T-helper 17 cell (primary cell): ENCODE data around the gene DNAH8. TPM values are rescaled to one million over a fixed set of nuclear protein-coding genes. Genes with fewer than 3 reads are reported as not detected.

ENCODE experiments used
- ATAC-seq: fragments of 150-1000 bp; cut with Tn5 transposase; 2 replicates; pipeline ENCODE4 v1.10.0; 2021; ENCODE audit warnings: mild to moderate bottlenecking, moderate library complexity
- DNase-seq, 3 donors: peaks; one replicate each; pipeline versions ENCODE4 v3.0.0 to v3.0.0-alpha.2; 2020 to 2021
- H3K9me3 ChIP-seq: one replicate; pipeline ENCODE4 v1.7.0; 2013; ENCODE audit warnings: low read length, mild to moderate bottlenecking; ENCODE audit not compliant: control insufficient read depth, poor library complexity, severe bottlenecking
- H3K27ac Mint-ChIP-seq: one replicate; pipeline ENCODE4 v1.8.0; 2022; ENCODE audit warnings: mild to moderate bottlenecking, moderate library complexity, mixed read lengths
- H3K27me3 Mint-ChIP-seq: one replicate; pipeline ENCODE4 v1.8.0; 2022; ENCODE audit warnings: mixed read lengths
- H3K36me3 Mint-ChIP-seq: one replicate; pipeline ENCODE4 v1.8.0; 2022; ENCODE audit warnings: low read depth, mixed read lengths
- H3K4me1 Mint-ChIP-seq: one replicate; pipeline ENCODE4 v1.8.0; 2022; ENCODE audit warnings: mild to moderate bottlenecking, mixed read lengths
- H3K4me3 Mint-ChIP-seq: one replicate; pipeline ENCODE4 v1.8.0; 2022; ENCODE audit warnings: mild to moderate bottlenecking, moderate library complexity, mixed read lengths
- total RNA-seq, 4 donors: library from RNA in 2 of 4; stranded (reverse) in 2 of 4; gene quantifications; one replicate each; pipeline ENCODE4 v1.2.3 and lab custom pipeline; 2022 to 2026

DNAH8 gene
- total RNA-seq, 2 donors from 2014 or later = 0.05 TPM

DNA sequence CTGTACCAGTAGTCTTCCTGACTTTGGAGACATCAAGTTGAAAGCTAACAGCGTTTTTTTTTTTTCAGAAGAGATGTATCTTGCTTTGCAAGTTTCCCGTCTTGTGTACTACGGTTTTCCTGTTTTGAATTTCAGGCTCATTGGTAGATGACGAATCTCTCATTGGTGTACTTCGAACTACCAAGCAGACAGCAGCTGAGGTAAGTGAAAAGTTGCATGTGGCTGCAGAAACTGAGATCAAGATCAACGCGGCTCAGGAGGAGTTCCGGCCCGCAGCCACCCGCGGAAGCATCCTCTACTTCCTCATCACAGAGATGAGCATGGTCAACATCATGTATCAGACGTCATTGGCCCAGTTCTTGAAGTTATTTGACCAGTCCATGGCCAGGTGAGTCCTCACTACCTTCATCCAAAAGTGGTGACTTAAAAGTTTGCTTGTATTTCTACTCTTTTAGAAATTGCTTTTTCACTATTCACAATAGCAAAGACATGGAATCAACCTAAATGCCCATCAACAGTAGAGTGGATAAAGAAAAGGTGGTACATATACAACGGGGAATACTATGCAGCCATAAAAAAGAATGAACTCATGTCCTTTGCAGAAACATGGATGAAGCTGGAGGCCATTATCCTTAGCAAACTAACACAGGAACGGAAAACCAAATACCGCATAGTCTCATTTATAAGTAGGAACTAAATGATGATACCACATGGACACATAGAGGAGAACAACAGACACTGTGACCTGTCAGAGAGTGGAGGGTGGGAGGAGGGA lies 222.9 kb downstream of the DNAH8 start:
- H3K4me1 Mint-ChIP-seq = no peaks in the 10 kb centered on the region
- ATAC-seq = peak; percentile 47
- peaks cover 26% of the 10 kb centered on the region for H3K27me3 Mint-ChIP-seq
- H3K9me3 ChIP-seq = no peaks in the 10 kb centered on the region
- no peak overlapping the region for H3K4me3 Mint-ChIP-seq
- H3K36me3 Mint-ChIP-seq = peaks cover 4% of the 10 kb centered on the region
- DNase-seq = no peak
- no peak overlapping the region for H3K27ac Mint-ChIP-seq

DNA sequence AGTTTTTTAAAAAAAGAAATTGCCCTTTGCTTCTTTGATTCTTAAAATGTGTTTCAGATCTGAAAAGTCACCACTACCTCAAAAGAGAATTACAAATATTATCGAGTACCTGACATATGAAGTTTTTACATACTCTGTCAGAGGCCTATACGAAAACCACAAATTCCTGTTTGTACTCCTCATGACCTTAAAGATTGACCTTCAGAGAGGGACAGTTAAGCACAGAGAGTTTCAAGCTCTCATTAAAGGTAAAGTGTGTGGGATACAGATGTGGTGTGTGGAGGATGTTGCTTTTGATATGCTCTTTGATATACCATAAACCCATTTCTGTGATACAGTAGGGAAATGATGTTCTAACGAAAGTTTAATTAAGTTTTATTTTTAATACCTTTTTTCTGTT lies 223.6 kb downstream of the DNAH8 start:
- DNase-seq (no peak), ATAC-seq (no peak)
- Mint-ChIP-seq H3K4me3 (no peak overlapping the region), H3K27me3 (peaks cover 30% of the 10 kb centered on the region), H3K36me3 (peaks cover 4% of the 10 kb centered on the region), H3K4me1 (peaks cover 1% of the 10 kb centered on the region), H3K27ac (no peak overlapping the region)
- H3K9me3 ChIP-seq = no peaks in the 10 kb centered on the region

DNA sequence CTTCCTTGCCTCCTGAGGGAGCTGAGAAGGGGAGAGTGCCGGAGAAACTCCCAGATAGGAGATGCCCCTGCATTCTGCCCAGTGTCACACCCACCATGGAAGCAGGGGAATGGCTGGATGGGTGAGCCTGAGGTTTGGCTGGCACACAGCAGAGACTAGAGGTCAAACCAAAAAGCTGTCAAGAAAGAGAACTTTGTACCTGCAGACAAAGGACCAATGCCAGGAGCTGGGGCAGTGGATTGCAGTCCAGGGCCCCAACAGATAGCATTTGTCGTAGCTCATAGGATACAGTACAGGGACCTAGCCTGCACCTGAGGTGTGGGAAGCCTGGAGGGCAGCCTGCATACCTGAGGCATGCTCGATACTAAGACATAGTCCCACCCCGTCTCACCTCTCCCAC lies 227.3 kb downstream of the DNAH8 start:
- no peaks in the 10 kb centered on the region for H3K9me3 ChIP-seq
- DNase-seq (no peak), ATAC-seq (no peak)
- Mint-ChIP-seq H3K4me3 (no peak overlapping the region), H3K27ac (no peak overlapping the region), H3K36me3 (peaks cover 7% of the 10 kb centered on the region), H3K27me3 (peaks cover 40% of the 10 kb centered on the region), H3K4me1 (peaks cover 2% of the 10 kb centered on the region)

DNA sequence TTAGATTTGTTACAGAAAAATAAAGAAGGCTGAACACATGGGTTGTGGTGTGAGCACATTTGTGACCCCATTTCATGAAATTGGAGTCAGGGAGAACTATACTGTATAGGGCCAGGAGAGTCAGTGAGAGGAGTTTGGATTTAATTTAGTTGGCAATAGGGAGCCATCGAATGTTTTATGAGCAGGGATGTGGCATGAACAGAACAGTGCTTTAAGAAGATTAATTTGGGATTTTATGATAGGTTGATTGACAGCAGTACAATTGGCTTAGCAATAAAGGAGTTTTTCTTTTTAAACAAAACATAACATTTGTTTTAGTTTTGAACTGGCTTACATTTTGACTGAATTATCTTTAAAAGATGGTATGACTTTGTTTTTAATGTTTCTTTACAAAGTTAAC lies 227.9 kb downstream of the DNAH8 start:
- H3K9me3 ChIP-seq = no peaks in the 10 kb centered on the region
- DNase-seq = no peak
- no peak for ATAC-seq
- H3K4me1 Mint-ChIP-seq = peaks cover 2% of the 10 kb centered on the region
- H3K27me3 Mint-ChIP-seq = peaks cover 40% of the 10 kb centered on the region
- H3K4me3 Mint-ChIP-seq = no peak overlapping the region
- peaks cover 7% of the 10 kb centered on the region for H3K36me3 Mint-ChIP-seq
- H3K27ac Mint-ChIP-seq = no peak overlapping the region

- ATAC-seq (no peak), DNase-seq (no peak)
- H3K9me3 ChIP-seq = no peaks in the 10 kb centered on the region
- Mint-ChIP-seq H3K4me1 (peaks cover 2% of the 10 kb centered on the region), H3K36me3 (peaks cover 7% of the 10 kb centered on the region), H3K27ac (no peak overlapping the region), H3K4me3 (no peak overlapping the region), H3K27me3 (peaks cover 46% of the 10 kb centered on the region)
Measured at GRCh38 chr6:38943964-38944363, 228.9 kb downstream of the DNAH8 start.

GRCh38 chr6:38944655-38945279 lies 229.7 kb downstream of the DNAH8 start:
- no peak for ATAC-seq
- no peaks in the 10 kb centered on the region for H3K9me3 ChIP-seq
- H3K27me3 Mint-ChIP-seq = peaks cover 49% of the 10 kb centered on the region
- H3K27ac Mint-ChIP-seq = no peak overlapping the region
- H3K4me1 Mint-ChIP-seq = peaks cover 2% of the 10 kb centered on the region
- peaks cover 7% of the 10 kb centered on the region for H3K36me3 Mint-ChIP-seq
- H3K4me3 Mint-ChIP-seq = no peak overlapping the region
- no peak for DNase-seq

GRCh38 chr6:38955861-38956260 lies 240.8 kb downstream of the DNAH8 start:
- H3K27ac Mint-ChIP-seq = no peak overlapping the region
- H3K27me3 Mint-ChIP-seq = peaks cover 36% of the 10 kb centered on the region

DNA sequence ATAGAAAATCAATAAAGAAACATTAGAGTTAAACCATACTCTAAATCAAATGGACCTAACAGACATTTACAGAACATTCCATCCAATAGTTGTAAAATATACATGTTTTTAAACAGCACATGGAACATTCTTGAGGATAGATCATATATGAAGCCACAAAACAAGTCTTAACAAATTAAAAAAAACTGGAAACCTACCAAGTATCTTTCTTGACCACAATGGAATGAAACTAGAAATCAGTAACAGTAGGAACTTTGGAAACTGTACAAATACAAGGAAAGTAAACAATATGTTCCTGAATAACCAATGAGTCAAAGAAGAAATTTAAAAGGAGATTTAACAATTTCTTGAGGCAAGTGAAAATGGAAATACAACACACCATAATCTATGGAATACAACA lies 242.3 kb downstream of the DNAH8 start:
- no peak for DNase-seq
- H3K27me3 Mint-ChIP-seq = peaks cover 21% of the 10 kb centered on the region
- H3K4me3 Mint-ChIP-seq = no peak overlapping the region
- no peaks in the 10 kb centered on the region for H3K36me3 Mint-ChIP-seq
- no peak overlapping the region for H3K27ac Mint-ChIP-seq
- no peaks in the 10 kb centered on the region for H3K4me1 Mint-ChIP-seq
- no peak for ATAC-seq
- H3K9me3 ChIP-seq = no peaks in the 10 kb centered on the region

More at GRCh38 chr6:38955861-38956260, 240.8 kb downstream of the DNAH8 start:
- DNase-seq = no peak
- Mint-ChIP-seq H3K4me3 (no peak overlapping the region), H3K4me1 (no peaks in the 10 kb centered on the region), H3K36me3 (no peaks in the 10 kb centered on the region)
- ATAC-seq = no peak
- H3K9me3 ChIP-seq = no peaks in the 10 kb centered on the region

- Mint-ChIP-seq H3K36me3 (no peaks in the 10 kb centered on the region), H3K4me3 (no peak overlapping the region), H3K4me1 (no peaks in the 10 kb centered on the region), H3K27ac (no peak overlapping the region), H3K27me3 (peaks cover 7% of the 10 kb centered on the region)
- ATAC-seq (no peak), DNase-seq (no peak)
- no peaks in the 10 kb centered on the region for H3K9me3 ChIP-seq
Measured at GRCh38 chr6:38959138-38959537, 244.0 kb downstream of the DNAH8 start.

- Mint-ChIP-seq H3K4me1 (peaks cover 8% of the 10 kb centered on the region), H3K4me3 (no peak overlapping the region), H3K36me3 (no peaks in the 10 kb centered on the region), H3K27ac (no peak overlapping the region), H3K27me3 (peaks cover 11% of the 10 kb centered on the region)
- no peak for ATAC-seq
- no peaks in the 10 kb centered on the region for H3K9me3 ChIP-seq
- no peak for DNase-seq
Measured at GRCh38 chr6:38968702-38969149, 253.6 kb downstream of the DNAH8 start.

DNA sequence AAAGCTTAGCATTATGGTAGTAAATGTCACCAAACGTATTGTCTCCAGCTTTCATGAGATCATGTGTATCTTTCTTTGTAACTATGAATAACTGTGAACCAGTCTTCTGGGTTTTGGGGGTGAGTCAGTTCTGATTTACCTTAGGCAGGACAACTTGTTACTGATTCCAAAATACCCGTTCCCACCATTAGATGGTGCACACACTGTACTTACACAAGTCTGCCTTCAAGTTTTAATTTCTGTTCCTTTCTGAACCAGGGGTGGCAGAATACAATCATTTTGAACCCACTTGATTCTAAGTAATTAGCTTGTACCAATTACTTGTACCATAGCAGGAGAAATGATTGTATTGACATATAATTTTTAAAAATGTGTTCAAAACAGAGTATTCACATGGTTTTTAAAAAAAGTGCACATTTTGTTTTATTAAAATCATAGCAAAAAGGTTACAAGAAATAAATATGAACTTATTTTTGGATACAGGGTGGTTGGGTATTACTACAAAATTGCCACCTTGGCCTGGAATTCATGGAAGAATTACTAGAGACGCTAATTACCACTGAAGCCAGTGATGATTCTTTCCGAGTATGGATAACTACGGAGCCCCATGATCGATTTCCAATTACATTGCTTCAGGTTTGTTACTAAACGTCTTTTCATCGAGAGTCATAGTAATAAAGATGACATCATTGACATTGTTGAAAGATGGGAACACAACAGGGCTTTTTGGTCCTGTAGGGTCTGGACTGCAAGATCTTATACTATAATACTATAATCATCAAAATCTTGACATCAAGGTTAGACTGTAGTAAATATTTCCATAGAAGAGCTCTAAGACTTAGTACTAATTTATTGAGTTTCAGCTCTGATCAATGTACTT lies 258.3 kb downstream of the DNAH8 start:
- DNase-seq = no peak
- no peaks in the 10 kb centered on the region for H3K9me3 ChIP-seq
- peaks cover 43% of the 10 kb centered on the region for H3K27me3 Mint-ChIP-seq

DNA sequence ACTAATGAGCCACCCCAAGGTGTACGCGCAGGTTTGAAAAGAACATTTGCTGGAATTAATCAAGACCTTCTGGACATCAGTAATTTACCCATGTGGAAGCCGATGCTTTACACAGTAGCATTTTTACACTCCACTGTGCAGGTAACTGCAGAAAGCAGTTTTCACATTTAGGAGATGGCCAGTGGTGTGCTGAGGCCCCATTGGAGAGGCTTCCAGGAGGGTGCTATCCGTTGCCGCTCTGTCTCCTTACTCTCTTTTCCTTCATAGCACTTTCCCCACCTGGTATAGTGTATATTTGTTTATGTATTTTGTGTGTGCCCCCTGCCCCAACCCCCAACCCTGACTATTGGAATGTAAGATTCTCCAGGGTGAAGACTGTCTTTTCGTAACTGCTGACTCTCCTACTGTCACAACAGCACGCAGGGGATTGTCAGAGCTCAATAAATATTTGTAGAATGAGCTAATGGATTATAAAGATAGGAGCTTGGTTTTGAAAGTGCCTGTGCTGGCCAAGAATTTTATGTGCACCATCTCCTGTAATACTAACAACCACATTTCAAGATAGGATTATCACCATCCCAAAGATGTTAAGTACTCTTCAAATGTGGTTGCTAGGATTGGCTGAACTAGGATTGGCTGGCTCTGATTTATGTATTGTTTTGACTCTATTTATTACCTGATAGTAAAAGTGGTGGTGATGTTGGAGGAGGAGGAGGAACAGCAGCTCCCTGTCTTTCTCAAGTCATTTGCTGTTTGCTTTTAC lies 259.5 kb downstream of the DNAH8 start:
- Mint-ChIP-seq H3K4me1 (peaks cover 6% of the 10 kb centered on the region), H3K36me3 (no peaks in the 10 kb centered on the region), H3K27me3 (peaks cover 52% of the 10 kb centered on the region), H3K4me3 (no peak overlapping the region), H3K27ac (no peak overlapping the region)
- DNase-seq (no peak), ATAC-seq (no peak)
- H3K9me3 ChIP-seq = no peaks in the 10 kb centered on the region

More for the DNA sequence above, 258.3 kb downstream of the DNAH8 start:
- no peak overlapping the region for H3K4me3 Mint-ChIP-seq
- no peaks in the 10 kb centered on the region for H3K36me3 Mint-ChIP-seq
- H3K27ac Mint-ChIP-seq = no peak overlapping the region
- ATAC-seq = peak; percentile 72
- H3K4me1 Mint-ChIP-seq = peaks cover 6% of the 10 kb centered on the region
